Hypothalamus (tissue), 51 donors: Measurements from ENCODE around the gene TNRC6C.
"Not testable (repeated sequence)": the region's sequence is repeated elsewhere in the genome, so short reads cannot be mapped to it uniquely, and the experiment has no call there.

Experiments used
- DNase-seq, 51 donors: peaks; one replicate each; lab custom pipeline; 2025; lab: John Stamatoyannopoulos, UW

TNRC6C gene

DNA sequence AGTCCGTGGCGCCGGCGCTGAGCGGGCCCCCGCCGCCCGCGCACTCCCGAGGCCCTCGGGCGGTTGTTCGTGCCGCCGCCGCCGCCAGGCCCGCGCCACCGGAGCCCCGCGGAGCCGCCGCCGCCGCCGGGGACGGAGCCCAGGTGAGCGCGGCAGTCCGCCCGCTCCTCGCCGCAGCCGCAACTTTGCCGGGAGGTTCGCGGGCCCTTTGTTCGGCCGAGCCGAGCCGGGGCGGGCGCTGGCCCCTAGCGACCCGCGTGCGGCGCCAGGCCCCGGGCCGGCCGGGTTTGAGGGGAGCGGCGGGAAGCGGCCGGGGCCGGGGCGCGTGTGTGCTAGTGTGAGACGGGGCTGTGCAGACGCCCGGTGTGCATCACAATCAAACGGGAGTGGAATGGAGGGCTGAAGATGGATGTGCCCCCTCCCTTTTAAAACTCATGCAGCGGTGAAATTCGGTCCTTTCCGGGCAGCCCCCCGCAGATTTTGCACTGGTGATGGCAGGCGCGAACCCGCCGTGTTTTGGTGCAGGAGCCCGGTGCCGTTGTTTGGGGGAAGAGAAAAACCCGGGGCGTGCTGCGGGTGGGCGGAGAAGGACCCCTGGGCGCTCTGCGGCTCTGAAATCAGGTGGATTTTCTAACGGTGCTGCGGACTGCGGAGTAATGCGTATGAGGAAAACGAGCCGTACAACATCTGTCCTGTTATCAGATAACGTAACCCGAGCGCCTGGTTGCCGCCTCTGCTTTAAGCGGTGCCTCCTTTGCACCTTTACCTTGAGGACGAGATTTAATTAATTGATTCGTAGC is 823 bp downstream of the TNRC6C start:
- DNase-seq, result peak in 6 of 51 donors; percentile 26 to 75 (median 38)

GRCh38 chr17:77959926-77960521 is 1.5 kb downstream of the TNRC6C start:
- DNase-seq, result peak in 6 of 51 donors; percentile 14 to 77 (median 28)

DNA sequence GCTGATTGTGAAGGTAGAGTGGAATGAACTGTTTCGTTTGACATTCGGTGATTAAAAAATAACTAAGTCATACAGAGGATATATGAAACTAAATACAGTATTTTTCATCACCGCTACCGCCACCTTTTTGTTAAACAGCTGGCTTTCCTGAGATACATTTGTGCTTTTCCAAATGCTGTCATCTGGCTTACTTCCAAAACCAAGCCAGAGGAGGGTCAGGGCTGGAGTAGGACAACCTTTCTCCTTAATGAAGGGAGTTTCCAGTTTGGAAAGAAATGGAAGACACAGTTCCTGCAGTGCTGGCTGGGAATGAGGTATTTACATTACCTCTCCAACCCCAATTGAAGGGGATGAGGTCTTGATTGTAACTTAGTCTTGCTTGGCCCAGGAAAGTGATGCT is 3.2 kb downstream of the TNRC6C start:
- no peak for DNase-seq

DNA sequence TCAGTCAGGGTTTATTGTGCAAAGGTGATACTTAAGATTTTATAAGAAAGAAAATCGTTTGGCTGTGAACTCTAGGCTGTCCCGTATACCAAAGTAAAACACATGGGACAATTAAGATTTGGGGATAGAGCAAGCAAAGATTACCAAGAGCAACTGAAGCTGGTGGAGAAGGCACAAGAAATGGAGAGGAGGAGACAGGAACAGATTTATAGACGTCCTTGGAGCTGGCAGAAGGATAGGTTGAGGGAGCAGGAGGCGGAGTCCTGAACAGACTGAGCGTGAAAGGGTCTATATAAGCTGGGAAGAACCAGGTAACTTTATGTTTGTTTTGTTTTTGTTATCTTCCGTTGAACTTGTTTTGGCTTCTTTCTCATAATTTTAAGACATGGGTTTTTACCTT is 3.8 kb downstream of the TNRC6C start:
- DNase-seq, result no peak

GRCh38 chr17:77963441-77963840 is 4.9 kb downstream of the TNRC6C start:
- peak in 20 of 51 donors; percentile 9 to 73 (median 44) for DNase-seq

DNA sequence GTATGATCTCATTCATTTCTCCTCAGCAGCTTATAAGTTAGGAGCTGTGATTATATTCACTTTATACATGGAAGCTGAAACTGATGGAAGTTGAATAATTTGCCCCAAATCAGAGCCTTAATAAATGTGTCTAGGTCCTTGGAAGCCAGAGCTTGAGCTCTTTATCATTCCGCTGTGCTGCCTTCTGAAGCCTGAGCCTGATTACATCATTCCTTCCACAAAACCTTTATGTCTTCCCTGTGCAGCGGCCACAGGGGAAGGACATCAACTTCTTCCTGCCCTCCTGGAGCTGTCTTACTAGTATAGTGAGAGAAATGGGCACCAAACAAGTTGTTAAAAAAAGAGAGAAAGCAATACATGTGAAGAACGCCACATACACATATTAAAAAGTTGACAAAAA is 6.8 kb downstream of the TNRC6C start:
- no peak for DNase-seq

GRCh38 chr17:77966476-77966875 is 8.0 kb downstream of the TNRC6C start:
- DNase-seq, result no peak

DNA sequence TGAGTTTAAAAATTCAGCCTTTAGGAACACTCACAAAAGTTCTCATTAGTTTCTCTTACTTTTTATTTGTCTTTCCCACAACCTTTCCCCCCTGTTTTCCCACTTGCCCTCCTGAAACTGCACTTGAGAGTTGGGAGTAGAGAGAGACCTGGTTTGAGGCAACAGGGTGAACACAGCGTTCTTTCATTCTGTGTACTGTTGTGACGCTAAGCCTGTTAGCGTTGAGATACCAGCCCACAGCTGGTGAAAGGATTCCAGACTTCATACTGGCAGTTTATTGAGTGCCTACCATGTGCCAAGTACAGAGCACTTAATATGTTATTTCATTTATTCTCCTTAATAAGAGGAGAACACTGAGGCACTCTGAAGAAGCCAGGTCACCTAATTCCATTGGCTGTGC is 10.3 kb downstream of the TNRC6C start:
- DNase-seq, result no peak

DNA sequence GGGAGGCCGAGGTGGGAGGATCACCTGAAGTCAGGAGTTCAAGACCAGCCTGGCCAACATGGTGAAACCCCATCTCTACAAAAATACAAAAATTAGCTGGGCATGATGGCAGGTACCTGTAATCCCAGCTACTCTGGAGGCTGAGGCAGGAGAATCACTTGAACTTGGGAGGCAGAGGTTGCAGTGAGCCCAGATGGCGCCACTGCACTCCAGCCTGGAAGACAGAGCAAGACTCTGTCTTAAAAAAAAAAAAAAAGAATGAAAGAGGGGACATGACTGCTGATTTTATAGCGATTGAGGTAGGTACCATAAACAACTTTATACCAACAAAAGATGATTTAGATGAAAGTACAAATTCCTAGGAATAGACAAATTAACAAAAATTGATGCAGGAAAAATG is 13.8 kb downstream of the TNRC6C start:
- DNase-seq, result not testable (repeated sequence)

DNA sequence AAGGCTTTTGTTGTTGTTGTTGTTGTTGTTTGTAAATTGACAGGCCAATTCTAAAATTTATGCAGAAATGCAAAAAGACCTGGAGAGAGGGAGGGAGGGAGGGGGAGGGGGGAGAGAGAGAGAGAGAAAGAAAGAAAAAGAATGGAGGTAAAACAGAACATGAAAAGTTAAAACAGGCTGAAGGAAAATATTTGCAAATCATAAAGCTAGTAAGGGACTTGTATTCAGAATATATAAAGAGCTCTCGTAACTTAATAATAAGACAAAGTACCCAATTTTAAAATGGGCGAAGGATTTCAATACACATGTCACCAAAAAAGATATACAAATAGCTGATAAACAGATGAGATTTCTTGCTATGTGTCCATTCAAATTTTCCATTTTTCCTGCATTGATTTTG is 15.4 kb downstream of the TNRC6C start:
- no peak for DNase-seq

GRCh38 chr17:77974396-77974795 is 15.9 kb downstream of the TNRC6C start:
- DNase-seq, result no peak

DNA sequence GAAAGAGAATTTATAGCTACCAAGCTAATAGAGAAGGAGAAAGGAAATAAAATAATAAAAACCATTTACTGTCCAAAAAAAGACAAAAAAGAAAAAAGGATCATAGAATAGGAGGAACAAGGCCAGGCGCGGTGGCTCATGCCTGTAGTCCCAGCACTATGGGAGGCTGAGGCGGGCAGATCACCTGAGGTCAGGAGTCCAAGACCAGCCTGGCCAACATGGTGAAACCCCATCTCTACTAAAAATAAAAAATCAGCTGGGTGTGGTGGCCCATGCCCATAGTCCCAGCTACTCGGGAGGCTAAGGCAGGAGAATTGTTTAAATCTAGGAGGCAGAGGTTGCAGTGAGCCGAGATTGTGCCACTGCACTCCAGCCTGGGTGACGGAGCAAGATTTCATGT is 23.9 kb downstream of the TNRC6C start:
- DNase-seq, result not testable (repeated sequence)

GRCh38 chr17:77990301-77990700 is 31.8 kb downstream of the TNRC6C start:
- no peak for DNase-seq

GRCh38 chr17:77993735-77994134 is 35.2 kb downstream of the TNRC6C start:
- DNase-seq, result not testable (repeated sequence)

GRCh38 chr17:77995146-77995852 is 36.8 kb downstream of the TNRC6C start:
- peak in 9 of 51 donors; percentile 9 to 47 (median 19) for DNase-seq

DNA sequence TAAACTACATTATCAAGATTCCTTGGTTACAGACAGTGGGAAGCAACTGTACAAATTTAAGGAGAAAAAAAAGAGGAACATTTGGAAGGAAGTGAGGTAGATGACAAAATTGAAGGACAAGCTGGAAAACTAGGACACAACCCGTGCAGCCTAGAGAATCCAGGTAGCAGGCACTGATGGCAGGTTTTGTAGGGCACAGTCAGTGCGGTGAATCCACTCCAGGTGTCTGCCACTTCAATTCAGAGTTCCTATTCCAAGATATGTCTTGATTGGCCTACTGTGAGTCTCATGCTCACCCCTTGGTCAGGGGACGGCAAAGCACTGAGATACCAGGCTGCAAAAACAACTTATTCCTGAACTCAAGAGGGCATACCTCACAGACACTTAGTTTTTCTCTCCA is 37.8 kb downstream of the TNRC6C start:
- DNase-seq, result no peak

DNA sequence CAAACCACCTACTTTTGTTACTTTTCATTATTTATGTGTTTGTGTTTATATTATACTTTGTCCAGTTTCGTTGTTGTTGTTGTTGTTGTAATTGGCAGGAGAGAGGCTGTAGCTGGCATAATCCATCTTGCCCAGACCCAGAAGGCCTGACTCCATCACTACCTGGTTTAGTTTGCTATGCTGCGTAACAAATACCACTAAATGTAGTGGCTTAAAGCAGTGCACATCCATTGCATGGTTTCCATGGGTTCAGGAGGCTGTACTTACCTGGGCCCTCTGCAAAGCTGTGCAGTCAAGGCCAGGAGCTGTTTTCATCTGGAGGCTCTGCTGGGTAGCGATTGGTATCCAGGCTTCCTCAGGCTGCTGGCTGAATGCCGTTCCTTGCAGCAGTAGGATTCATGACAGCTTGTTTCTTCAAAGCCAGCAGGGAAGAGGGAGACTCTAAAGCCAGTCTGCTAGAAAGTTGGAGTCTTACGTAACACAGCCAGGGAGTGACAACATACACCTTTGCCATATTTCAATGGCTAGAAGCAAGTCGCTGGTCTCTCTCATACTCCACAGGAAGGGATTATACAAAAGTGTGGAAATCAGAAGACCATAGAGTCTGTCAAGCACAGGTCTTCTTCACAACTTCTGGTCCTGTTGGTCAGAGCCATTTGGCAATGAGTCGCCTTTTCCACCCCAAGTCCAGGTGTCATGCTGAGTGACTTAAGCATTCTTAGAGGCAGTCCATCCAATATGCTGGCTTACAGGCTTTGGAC is 41.1 kb downstream of the TNRC6C start:
- no peak for DNase-seq

DNA sequence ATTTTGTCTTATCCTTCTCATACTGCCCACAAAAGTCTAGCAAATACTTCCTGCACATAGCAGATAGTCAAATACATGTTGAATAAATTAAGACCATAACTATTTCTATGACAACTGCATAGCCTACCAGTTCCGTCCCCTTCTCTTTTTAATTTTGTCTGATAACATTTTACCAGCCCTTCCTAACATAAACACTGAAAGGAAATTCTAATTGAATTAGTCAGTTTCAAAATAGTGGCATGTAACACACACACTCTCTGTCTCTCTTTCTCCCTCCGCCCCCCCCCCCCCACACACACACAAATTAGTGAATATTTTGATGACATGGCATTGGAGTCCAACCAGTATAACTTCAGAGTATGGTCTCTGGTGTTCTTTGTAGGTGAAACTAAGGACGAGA is 41.8 kb downstream of the TNRC6C start:
- DNase-seq, result no peak

DNA sequence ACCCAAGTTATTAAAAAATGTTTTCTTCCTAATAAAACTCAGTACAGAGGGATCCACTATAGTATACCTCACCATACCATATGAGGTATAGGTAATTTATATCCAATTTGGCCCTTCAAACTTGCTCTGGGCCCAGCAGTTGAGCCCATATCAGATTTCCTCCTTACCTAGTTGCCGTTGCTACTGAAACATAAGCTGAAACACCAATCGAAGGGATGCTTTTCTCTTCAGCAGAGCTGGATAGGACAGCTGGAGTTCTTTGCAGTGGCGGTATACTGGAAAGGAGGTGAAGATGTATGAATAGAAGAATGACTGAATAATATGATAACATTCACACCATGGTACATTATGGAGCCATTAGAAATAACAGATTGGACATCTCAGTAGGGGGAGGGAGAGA is 42.7 kb downstream of the TNRC6C start:
- DNase-seq, result no peak

DNA sequence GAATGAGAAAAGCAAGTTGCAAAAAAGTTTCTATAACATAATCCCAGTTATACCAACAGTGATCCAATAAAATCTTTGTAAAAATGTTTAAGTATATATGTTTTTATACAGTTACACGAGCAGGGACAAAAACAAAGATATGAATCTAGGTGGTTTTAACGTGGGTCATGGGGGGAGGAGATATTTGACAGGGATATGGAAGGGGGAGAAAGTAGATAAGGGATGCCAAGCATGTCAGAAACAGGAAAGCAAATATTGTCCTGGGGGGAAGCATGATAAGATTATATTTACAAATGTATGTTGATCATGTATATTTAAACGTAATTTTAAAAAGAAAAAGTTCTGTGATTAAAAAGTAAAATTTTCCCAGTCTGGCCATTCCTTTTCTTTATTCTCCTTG is 43.1 kb downstream of the TNRC6C start:
- DNase-seq, result no peak

- DNase-seq, result no peak
These were observed 43.7 kb downstream of the TNRC6C start for GRCh38 chr17:78002166-78002565.
